ENCODE results near the gene MALAT1. TPM values are rescaled to one million over a fixed set of nuclear protein-coding genes. Genes with fewer than 3 reads are reported as not detected.
"Not testable (repeated sequence)": the region's sequence is repeated elsewhere in the genome, so short reads cannot be mapped to it uniquely, and the experiment has no call there.

The MALAT1 gene
- total and polyA plus RNA-seq, 9 donors, result 396 to 13,132 (median 8,248) TPM

DNA sequence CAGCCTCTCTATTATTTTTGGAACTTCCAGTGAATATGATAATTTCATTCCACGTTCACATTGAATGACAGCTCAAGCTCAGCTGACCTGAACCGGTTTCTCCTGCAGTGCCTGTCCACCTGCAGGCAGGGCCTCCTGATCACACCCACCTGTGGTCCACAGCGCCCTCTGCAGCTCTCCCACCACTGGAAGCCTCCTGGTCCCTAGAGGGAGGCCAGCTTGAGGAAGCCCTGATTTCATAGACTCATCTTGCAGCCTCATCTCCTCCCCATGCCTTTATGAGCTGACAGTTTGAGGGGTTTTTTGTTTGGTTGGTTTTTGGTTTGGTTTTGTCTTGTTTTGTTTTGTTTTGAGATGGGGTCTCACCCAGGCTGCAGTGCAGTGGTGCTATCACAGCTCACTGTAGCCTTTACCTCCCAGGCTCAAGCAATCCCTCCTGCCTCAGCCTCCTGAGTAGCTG lies 29.9 kb upstream of the MALAT1 start:
- intact Hi-C loops (cut with DNase I), result no loop called here
- Histone ChIP-seq H3K4me3 (no peak overlapping the region), H3K4me1 (ENCODE audit: insufficient read depth) (peaks cover 6% of the 10 kb centered on the region), H3K36me3 (no peaks in the 10 kb centered on the region), H3K27ac (no peak overlapping the region), H3K27me3 (no peaks in the 10 kb centered on the region), H3K9me3 (no peaks in the 10 kb centered on the region)
- WGBS, 3 donors, result 35 to 45% (median 43%) methylated on average over 3 of the region's 3 CpGs
- DNase-seq, result peak in 4 of 5 donors; percentile 52 to 72 (median 64)
- no peak for TF ChIP-seq CTCF (IDR thresholded peaks at IDR 0.05)

DNA sequence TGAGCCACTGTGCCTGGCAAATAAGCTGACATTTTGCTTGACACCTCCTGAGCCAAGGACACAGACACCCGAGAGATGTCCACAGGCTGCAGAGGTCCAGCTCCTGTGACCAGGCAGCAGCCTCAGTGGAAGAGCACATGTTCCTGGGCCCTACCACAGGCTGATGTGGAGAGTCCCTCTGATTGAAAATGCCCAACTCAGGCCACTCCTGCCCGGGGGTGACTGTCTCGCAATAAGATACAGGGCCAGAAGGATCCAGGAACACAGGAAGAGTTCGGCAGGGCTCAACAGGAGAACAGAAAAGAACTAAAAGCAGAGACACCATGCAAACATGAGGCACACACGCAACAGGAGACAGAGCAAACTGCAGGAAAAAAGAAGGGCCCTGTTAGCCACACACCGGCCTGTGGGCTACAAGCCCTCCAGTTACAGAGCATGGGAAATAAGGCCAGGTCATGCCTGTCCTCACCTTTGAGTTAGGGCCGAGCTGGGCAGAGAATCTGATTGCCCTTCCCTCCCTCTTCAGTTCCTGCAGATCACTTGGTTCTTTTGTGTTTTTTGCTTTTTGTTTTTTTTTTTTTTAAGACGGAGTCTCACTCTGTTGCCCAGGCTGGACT lies 28.3 kb upstream of the MALAT1 start:
- intact Hi-C loops (cut with DNase I), result loop anchor here in 3 of 4 donors (5.0 kb wide), 1 partner anchor 37 kb away; no protein-coding TSS in a partner anchor
- Histone ChIP-seq H3K36me3 (no peaks in the 10 kb centered on the region), H3K9me3 (no peaks in the 10 kb centered on the region), H3K27ac (peak overlapping the region; percentile 90 to 94), H3K4me3 (no peak overlapping the region), H3K27me3 (no peaks in the 10 kb centered on the region), H3K4me1 (ENCODE audit: insufficient read depth) (peaks cover 6% of the 10 kb centered on the region)
- peak in 1 of 5 donors; percentile 23 for DNase-seq
- TF ChIP-seq EP300 (IDR thresholded peaks at IDR 0.05), result no peak
- TF ChIP-seq POLR2A (IDR thresholded peaks at IDR 0.05), result no peak
- no peak for TF ChIP-seq CTCF (IDR thresholded peaks at IDR 0.05)
- WGBS, 3 donors, result 69 to 78% (median 70%) methylated on average over 8 of the region's 8 CpGs

DNA sequence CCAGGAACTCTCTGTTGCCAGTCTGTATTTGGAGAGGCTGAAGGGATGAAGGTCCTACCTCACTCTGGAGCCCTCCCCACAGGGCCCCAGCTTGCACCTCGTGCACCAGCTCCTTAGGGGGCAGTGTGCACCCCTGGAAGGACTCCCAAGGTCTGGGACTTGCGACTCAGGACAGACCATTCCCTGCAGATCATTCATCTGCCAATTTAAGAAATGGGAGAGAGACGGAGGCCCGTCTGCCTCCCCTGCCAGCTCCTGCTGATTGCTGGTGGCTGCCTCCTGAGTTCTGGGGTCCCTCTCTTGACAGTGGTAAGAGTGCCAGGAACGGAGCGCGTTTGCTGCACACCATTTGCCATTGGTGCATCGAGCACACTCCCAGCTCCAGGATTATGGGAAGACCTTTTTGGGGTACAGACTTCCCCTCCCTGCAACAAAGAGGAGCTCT lies 27.4 kb upstream of the MALAT1 start:
- peak; percentile 78 to 84 (median 80) for DNase-seq
- no peaks in the 10 kb centered on the region for H3K27me3 ChIP-seq
- no peaks in the 10 kb centered on the region for H3K36me3 ChIP-seq
- peaks cover 5% of the 10 kb centered on the region for H3K4me1 ChIP-seq (ENCODE audit: insufficient read depth)
- peak overlapping the region; percentile 28 for H3K4me3 ChIP-seq
- H3K27ac ChIP-seq, result peak overlapping the region; percentile 90 to 94
- WGBS, 3 donors, result 37 to 47% (median 38%) methylated on average over 8 of the region's 8 CpGs
- H3K9me3 ChIP-seq, result no peaks in the 10 kb centered on the region
- intact Hi-C loops (cut with DNase I), result loop anchor here in 3 of 4 donors (5.0 kb wide), 1 partner anchor 36 kb away; no protein-coding TSS in a partner anchor
- TF ChIP-seq CTCF (IDR thresholded peaks at IDR 0.05) (peak; percentile 17 to 64 (median 54)), POLR2A (IDR thresholded peaks at IDR 0.05) (no peak)

GRCh38 chr11:65472588-65473277 lies 26.1 kb upstream of the MALAT1 start:
- not testable (repeated sequence) for H3K9me3 ChIP-seq; H3K4me1 ChIP-seq (ENCODE audit: insufficient read depth); H3K27me3 ChIP-seq; H3K4me3 ChIP-seq; DNase-seq; H3K36me3 ChIP-seq
- intact Hi-C loops (cut with DNase I), result loop anchor here in 3 of 4 donors (5.0 kb wide), 1 partner anchor 35 kb away; no protein-coding TSS in a partner anchor
- H3K27ac ChIP-seq, result peak overlapping the region; percentile 90 to 94
- 71 to 81% (median 72%) methylated on average over 14 of the region's 14 CpGs for WGBS, 3 donors
